Activated naive CD8-positive, alpha-beta T cell treated with anti-CD3 and anti-CD28 coated beads, Interleukin-2, amount 10 ng/mL, durations not matched to agents 7 days and 5 days (primary cell): ENCODE results near the gene RALY. TPM values are rescaled to one million over a fixed set of nuclear protein-coding genes. Genes with fewer than 3 reads are reported as not detected.
A peak's percentile ranks its signal among the peaks of the same experiment; 100 is the strongest.

Experiments
- ATAC-seq: fragments of 150-1000 bp; cut with Tn5 transposase; one replicate; pipeline ENCODE4 v1.10.0; 2021; ENCODE audit warnings: low read depth, moderate library complexity
- POLR2A ChIA-PET: fragments of 350-600 bp; sonication (Branson Sonifier 250); formaldehyde crosslinking; loops from one replicate; lab custom pipeline; 2021; ENCODE audit warnings: antibody characterized with exemption; lab: Charles Lee
- DNase-seq: peaks from one replicate; pipeline ENCODE4 v3.0.0; 2021
- H3K27ac Mint-ChIP-seq: one replicate; pipeline ENCODE4 v1.8.0; 2022; ENCODE audit warnings: mild to moderate bottlenecking, mixed read lengths
- H3K27me3 Mint-ChIP-seq: one replicate; pipeline ENCODE4 v1.8.0; 2022; ENCODE audit warnings: mild to moderate bottlenecking, moderate library complexity, mixed read lengths
- H3K36me3 Mint-ChIP-seq: one replicate; pipeline ENCODE4 v1.8.0; 2021; ENCODE audit warnings: mild to moderate bottlenecking, mixed read lengths
- H3K4me1 Mint-ChIP-seq: one replicate; pipeline ENCODE4 v1.8.0; 2021; ENCODE audit warnings: mixed read lengths
- H3K4me3 Mint-ChIP-seq: one replicate; pipeline ENCODE4 v1.8.0; 2022; ENCODE audit warnings: mild to moderate bottlenecking, moderate library complexity, mixed read lengths
- H3K9me3 Mint-ChIP-seq: one replicate; pipeline ENCODE4 v1.8.0; 2021; ENCODE audit warnings: mixed read lengths
- total RNA-seq, 2 experiments: library from RNA; stranded (reverse); gene quantifications; one replicate each; pipeline ENCODE4 v1.2.3, GENCODE V29; 2021

RALY gene
- total RNA-seq, 2 experiments from 2014 or later = 188 to 190 TPM

DNA sequence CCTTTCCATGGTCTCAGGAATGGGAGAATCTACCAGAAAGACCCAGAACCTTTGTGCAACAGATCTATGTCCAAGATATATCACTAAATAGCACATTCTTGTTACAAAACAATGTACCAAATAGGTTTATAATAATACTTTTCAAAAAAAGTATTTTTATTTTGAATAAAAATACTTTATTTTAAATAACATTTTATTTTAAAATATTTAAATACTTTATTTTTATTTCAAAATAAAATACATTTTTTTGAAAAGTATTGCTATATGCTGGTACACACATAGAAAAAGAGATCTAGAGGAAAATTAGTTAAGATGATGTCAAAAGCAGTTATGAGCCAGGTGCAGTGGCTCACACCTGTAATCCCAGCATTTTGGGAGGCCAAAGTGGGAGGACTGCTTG is 16.8 kb upstream of the RALY start:
- no peaks in the 10 kb centered on the region for H3K4me1 Mint-ChIP-seq
- peaks cover 11% of the 10 kb centered on the region for H3K27me3 Mint-ChIP-seq
- DNase-seq (no peak), ATAC-seq (no peak)
- no peak overlapping the region for H3K27ac Mint-ChIP-seq
- no peaks in the 10 kb centered on the region for H3K36me3 Mint-ChIP-seq
- POLR2A ChIA-PET = no interaction called here
- H3K9me3 Mint-ChIP-seq = no peaks in the 10 kb centered on the region
- no peak overlapping the region for H3K4me3 Mint-ChIP-seq

DNA sequence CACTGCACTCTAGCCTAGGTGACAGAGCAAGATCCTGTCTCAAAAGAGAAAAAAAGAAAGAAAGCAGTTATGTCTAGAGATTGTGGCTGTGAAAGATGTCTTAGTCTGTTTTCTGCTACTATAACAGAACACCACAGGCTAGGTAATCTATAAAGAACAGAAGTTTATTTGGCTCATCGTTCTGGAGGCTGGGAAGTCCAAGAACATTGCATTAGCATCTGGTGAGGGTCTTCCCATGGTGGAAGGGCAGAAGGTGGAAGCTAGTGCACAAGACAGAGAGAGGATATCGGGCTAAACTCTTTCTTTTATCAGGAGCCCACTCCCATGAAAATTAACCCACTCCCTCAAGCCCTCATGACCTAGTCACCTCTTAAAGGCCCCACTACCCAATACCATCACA is 16.2 kb upstream of the RALY start:
- POLR2A ChIA-PET = no interaction called here
- Mint-ChIP-seq H3K4me3 (no peak overlapping the region), H3K9me3 (no peaks in the 10 kb centered on the region), H3K27ac (no peak overlapping the region), H3K4me1 (no peaks in the 10 kb centered on the region), H3K27me3 (peaks cover 11% of the 10 kb centered on the region), H3K36me3 (no peaks in the 10 kb centered on the region)
- DNase-seq = no peak
- ATAC-seq = no peak

DNA sequence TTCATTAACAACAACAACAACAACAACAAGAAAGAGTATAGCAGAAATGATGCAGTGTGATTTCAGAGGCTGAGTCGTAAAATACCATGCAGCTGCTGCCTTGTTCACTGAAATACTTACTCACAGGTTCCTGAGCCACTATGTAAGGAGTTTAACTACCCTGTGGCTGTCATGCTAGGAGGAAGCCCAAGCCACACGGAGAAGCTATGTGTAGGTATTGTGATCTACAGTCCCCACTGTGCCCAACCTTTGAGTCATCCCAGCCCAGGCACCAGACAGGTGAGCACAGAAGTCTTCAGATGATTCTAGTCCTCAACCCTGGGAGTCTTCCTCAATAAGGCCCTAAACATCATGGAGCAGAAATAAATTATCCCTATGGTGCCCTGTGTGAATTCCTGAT is 14.6 kb upstream of the RALY start:
- H3K4me3 Mint-ChIP-seq = no peak overlapping the region
- POLR2A ChIA-PET = interaction anchor here (0.6 kb wide), 1 partner anchor 109 kb away, joined by 4 read pairs; no protein-coding TSS in a partner anchor
- peaks cover 11% of the 10 kb centered on the region for H3K27me3 Mint-ChIP-seq
- no peaks in the 10 kb centered on the region for H3K4me1 Mint-ChIP-seq
- H3K9me3 Mint-ChIP-seq = no peaks in the 10 kb centered on the region
- H3K27ac Mint-ChIP-seq = no peak overlapping the region
- no peak for DNase-seq
- ATAC-seq = no peak
- H3K36me3 Mint-ChIP-seq = no peaks in the 10 kb centered on the region

DNA sequence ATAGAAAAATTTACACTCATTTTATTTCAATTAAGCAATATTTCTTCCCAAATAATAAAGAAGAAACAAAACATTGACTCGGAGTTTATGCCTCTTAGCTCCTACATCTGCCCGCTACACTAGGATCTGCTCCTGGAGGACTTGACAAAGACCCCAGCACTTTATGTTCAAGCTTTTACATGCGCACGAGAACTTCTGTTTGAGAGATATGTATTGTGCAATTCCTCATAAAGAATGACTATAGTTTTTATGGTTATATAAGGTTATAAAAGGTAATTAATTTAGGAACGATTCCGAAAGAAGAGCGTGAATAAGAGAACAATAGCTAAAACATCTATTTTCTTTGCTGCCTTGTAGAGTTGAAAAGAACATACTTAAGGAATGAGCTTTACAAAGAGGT is 12.4 kb upstream of the RALY start:
- POLR2A ChIA-PET = no interaction called here
- DNase-seq = no peak
- Mint-ChIP-seq H3K27me3 (peaks cover 11% of the 10 kb centered on the region), H3K9me3 (no peaks in the 10 kb centered on the region), H3K27ac (no peak overlapping the region), H3K36me3 (no peaks in the 10 kb centered on the region), H3K4me3 (no peak overlapping the region), H3K4me1 (no peaks in the 10 kb centered on the region)
- no peak for ATAC-seq

DNA sequence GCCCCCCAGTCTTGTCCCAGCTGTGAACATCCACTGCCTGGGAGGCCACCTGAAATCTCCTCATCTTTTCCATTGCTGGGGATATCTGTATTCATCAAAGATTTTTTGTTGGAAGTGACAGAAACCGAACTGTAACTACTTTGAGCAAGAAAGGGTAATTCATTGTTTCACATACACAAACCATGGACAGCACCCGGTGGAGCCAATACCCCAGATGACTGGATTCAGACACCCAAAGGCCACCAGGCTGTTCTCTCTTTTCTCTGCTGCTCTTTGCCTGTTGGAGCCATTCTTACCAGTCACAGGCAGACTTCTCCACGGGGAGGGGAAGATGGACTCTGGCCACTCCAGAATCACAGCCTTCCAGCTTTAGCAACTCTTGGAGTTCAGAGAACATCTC is 11.7 kb upstream of the RALY start:
- Mint-ChIP-seq H3K4me3 (no peak overlapping the region), H3K27me3 (peaks cover 11% of the 10 kb centered on the region), H3K4me1 (no peaks in the 10 kb centered on the region), H3K27ac (no peak overlapping the region), H3K9me3 (no peaks in the 10 kb centered on the region), H3K36me3 (no peaks in the 10 kb centered on the region)
- ATAC-seq = no peak
- no peak for DNase-seq
- POLR2A ChIA-PET = no interaction called here

DNA sequence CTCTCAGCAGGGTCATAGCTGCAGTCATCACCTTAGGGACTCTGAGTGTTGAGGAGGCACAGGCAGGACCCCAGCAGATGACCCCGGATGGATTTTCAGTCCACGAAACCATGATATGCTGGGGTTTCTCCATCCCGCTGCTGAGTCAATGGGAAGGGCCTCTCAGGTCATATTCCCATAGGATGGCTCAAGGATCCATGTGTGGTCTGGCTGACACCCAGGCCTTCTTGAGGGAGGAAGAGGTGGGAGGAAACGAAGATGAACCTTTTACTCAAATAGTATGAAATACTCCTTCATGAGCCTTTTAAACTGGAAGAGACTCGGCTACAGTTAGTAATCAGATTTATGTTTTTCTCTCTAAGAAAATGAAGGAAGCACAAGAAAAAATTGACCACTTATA is 10.3 kb upstream of the RALY start:
- Mint-ChIP-seq H3K36me3 (peaks cover 2% of the 10 kb centered on the region), H3K27me3 (peaks cover 2% of the 10 kb centered on the region), H3K4me1 (no peaks in the 10 kb centered on the region), H3K4me3 (no peak overlapping the region), H3K27ac (no peak overlapping the region), H3K9me3 (no peaks in the 10 kb centered on the region)
- DNase-seq (no peak), ATAC-seq (no peak)
- POLR2A ChIA-PET = no interaction called here

DNA sequence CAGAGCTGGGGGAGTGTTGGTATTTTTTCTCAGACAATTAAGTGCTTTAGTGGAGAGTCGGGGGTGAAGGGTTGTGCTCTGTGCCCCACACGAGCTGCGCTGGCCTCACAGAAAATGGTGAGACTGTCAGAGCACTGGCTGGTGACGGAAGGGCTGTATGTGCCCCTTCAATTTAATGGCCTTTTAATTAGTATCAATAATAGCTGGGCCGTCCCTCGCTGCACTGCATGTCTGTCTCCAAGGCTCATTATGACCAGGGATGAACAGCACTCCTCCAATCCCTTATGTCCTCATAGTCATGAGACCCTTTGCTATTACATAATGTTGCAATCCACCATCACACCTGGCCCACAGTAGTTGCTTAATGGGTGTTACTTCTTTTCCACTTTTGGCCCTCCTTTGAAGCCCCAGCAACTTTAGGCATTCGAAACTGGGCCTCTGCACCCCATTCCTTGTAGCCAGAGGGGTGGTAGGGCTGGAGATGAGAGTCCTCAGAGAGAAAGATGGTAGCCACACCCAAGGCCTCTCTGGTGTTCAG is 9.5 kb upstream of the RALY start:
- Mint-ChIP-seq H3K36me3 (peaks cover 6% of the 10 kb centered on the region), H3K4me3 (no peak overlapping the region), H3K9me3 (no peaks in the 10 kb centered on the region), H3K27me3 (peaks cover 2% of the 10 kb centered on the region), H3K4me1 (no peaks in the 10 kb centered on the region), H3K27ac (no peak overlapping the region)
- POLR2A ChIA-PET = no interaction called here
- DNase-seq = no peak
- ATAC-seq = no peak

DNA sequence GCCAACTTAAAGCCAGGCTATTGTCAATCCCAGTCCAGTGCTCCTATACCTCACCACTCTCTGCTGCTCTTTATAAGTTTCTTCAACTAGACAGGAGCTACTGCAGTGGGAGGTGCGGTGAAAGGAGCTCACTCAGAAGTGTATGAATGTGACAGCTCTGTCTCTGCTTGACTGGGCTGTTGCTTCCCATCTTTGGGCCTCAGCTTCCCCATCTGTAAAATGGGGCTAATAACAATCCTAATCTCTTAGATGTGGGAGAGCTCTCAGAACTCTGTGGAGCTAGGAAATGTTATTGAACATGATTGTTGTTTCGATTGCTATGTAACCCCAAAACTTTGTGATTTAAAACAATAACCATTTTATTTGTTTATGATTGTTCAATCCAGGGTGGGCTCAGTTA is 8.4 kb upstream of the RALY start:
- no peak overlapping the region for H3K4me3 Mint-ChIP-seq
- H3K9me3 Mint-ChIP-seq = no peaks in the 10 kb centered on the region
- POLR2A ChIA-PET = no interaction called here
- DNase-seq (no peak), ATAC-seq (no peak)
- H3K27ac Mint-ChIP-seq = no peak overlapping the region
- H3K27me3 Mint-ChIP-seq = peaks cover 2% of the 10 kb centered on the region
- peaks cover 4% of the 10 kb centered on the region for H3K4me1 Mint-ChIP-seq
- peaks cover 11% of the 10 kb centered on the region for H3K36me3 Mint-ChIP-seq

DNA sequence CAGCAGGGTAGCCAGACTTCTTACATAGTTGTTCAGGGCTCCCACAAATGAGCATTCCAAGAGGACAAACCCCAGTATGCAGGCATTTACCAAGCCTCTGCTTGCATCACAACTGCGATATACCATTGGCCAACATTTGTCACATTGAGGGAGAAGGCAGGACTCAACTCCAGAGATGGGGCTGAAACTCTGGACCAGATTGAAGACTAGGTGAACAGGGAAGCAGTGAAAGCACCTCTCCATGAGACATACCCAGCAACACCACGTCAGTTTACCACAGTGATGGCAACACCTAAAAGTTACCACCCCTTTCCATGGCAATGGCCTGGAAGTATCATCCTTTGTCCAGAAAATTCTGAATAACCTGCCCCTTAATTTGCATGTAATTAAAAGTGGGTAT is 7.9 kb upstream of the RALY start:
- H3K9me3 Mint-ChIP-seq = no peaks in the 10 kb centered on the region
- no peak overlapping the region for H3K4me3 Mint-ChIP-seq
- POLR2A ChIA-PET = interaction anchor here (0.6 kb wide), 1 partner anchor 42 kb away, joined by 4 read pairs; no protein-coding TSS in a partner anchor
- DNase-seq = no peak
- H3K36me3 Mint-ChIP-seq = peaks cover 11% of the 10 kb centered on the region
- H3K27me3 Mint-ChIP-seq = peaks cover 2% of the 10 kb centered on the region
- H3K27ac Mint-ChIP-seq = no peak overlapping the region
- ATAC-seq = no peak
- H3K4me1 Mint-ChIP-seq = peaks cover 7% of the 10 kb centered on the region

DNA sequence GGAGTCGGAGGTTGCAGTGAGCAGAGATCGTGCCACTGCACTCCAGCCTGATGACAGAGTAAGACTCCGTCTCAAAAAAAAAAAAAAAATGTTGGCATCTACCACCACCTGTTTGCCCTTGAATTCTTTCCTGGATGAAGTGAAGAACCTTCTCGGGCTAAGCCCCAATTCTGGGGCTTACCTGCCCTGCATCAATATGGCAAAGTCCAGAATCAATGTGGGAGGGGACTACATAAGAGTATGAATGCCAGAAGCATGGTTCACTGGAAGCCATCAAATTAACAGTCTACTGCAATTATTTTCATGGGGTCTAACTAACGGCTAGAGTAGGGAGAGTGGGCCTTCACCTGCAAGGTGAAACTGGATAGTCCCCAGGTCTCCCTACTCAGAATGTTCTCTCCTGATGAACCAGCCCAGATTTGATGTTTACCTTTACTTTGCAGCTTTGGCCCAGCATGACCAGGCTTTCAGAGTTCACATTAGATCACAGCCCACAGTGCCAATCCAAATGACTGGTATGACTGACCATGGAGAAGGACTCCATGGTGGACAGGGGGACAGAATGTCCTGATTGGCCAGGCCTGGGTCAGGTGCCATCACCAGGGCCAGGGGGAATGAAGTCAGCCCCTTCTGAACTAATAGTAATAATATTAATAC is 7.0 kb upstream of the RALY start:
- no peaks in the 10 kb centered on the region for H3K27me3 Mint-ChIP-seq
- no peak overlapping the region for H3K4me3 Mint-ChIP-seq
- H3K4me1 Mint-ChIP-seq = peaks cover 9% of the 10 kb centered on the region
- no peaks in the 10 kb centered on the region for H3K9me3 Mint-ChIP-seq
- POLR2A ChIA-PET = interaction anchor here (0.6 kb wide), 1 partner anchor 43 kb away, joined by 4 read pairs; no protein-coding TSS in a partner anchor
- peaks cover 15% of the 10 kb centered on the region for H3K36me3 Mint-ChIP-seq
- no peak overlapping the region for H3K27ac Mint-ChIP-seq
- DNase-seq (no peak), ATAC-seq (no peak)

DNA sequence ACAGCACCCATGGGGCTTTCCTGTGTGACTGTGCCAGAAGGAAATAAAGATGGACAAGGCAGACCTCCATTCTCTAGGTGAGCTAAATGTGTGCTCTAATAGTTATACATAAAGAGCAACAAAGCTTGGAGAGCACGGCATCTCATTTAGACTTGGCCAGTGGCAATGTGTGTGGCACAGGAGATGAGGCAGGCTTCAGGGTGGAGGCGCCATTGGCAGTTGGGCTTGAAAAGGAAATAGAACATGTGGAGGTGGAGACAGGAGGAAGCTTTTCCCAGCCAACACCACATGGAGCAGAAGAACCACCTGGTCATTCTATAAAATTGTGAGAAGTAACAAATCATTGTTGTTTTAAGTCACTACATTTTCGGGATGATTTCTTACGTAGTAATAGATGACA is 3.6 kb upstream of the RALY start:
- Mint-ChIP-seq H3K36me3 (peaks cover 23% of the 10 kb centered on the region), H3K9me3 (no peaks in the 10 kb centered on the region), H3K27me3 (no peaks in the 10 kb centered on the region), H3K4me3 (no peak overlapping the region), H3K4me1 (peaks cover 15% of the 10 kb centered on the region), H3K27ac (no peak overlapping the region)
- DNase-seq = no peak
- ATAC-seq = no peak
- POLR2A ChIA-PET = no interaction called here

DNA sequence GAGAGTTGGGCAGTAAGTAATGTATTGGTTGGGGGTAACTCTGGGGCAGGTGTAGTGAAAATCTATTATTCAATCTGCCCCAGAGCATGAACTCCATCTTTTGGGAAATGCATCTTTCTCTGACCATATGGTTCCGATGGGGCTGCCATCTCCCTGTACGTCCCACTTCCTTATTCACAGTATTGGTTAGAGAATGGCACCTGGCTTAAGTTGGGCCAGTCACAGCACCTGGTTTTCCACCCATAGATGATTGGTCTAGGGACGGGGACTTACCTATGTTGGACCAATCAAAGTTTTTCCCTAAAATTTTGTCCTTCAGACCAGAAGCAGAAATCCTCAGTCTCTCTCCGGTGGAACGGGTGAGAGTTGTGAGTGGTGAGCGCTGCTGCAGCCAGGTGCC is 2.2 kb upstream of the RALY start:
- H3K36me3 Mint-ChIP-seq = peaks cover 30% of the 10 kb centered on the region
- H3K27me3 Mint-ChIP-seq = no peaks in the 10 kb centered on the region
- no peaks in the 10 kb centered on the region for H3K9me3 Mint-ChIP-seq
- POLR2A ChIA-PET = no interaction called here
- peak overlapping the region; percentile 99 for H3K27ac Mint-ChIP-seq
- ATAC-seq (no peak), DNase-seq (no peak)
- H3K4me3 Mint-ChIP-seq = peak overlapping the region; percentile 99
- peaks cover 26% of the 10 kb centered on the region for H3K4me1 Mint-ChIP-seq

DNA sequence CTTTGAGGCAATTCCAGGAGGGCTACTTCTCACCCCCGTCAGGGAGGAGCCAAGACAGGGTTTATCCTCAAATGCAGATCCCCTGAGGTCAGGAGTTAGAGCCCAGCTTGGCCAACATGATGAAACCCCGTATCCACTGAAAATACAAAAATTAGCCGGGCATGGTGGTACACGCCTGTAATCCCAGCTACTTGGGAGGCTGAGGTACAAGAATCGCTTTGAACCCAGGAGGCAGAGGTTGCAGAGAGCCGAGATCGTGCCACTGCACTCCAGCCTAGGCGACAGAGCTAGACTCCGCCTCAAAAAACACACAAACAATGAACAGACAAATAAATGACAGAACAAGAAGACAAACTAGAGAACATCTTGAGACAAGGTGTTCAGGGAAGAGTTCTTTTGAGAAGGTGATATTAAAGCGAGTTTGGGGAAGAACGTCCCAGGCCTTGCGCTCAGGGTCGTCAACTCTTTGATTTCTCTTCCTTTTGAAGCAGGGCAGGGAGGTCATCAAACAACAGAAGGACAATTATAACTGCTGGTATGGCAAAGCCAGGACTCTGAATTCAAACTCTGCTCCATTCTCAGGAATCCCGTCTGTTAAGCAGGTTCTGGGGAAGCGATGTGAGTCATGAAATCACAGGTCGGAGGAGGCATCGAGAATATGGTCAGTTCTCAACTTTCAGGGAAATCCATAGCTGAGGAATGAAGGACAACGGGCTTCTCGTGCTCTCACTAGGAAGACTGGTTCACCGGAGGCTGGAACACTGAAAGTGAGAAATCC is 1.4 kb upstream of the RALY start:
- POLR2A ChIA-PET = interaction anchor here (0.7 to 3.0 kb wide), 7 partner anchors 77 to 437 kb away, joined by 3 to 48 read pairs (median 6); partner anchors contain the start of genes CHMP4B, EIF2S2 and ZNF341
- Mint-ChIP-seq H3K27me3 (no peaks in the 10 kb centered on the region), H3K4me3 (peak overlapping the region; percentile 99), H3K27ac (peak overlapping the region; percentile 99), H3K4me1 (peaks cover 33% of the 10 kb centered on the region), H3K9me3 (no peaks in the 10 kb centered on the region), H3K36me3 (peaks cover 35% of the 10 kb centered on the region)
- ATAC-seq = no peak
- no peak for DNase-seq
